Fibroblast of pulmonary artery (primary cell): ENCODE measurements around the gene TNS4.
A peak's percentile ranks its signal among the peaks of the same experiment; 100 is the strongest.

Source experiments
- DNase-seq: peaks from one replicate; pipeline ENCODE4 v3.0.0-alpha.2; 2010; ENCODE audit warnings: low read depth
- H3K4me3 ChIP-seq: replicated peaks from 2 replicates; pipeline ENCODE4 v1.5.1; 2011; ENCODE audit warnings: low read depth, mild to moderate bottlenecking, control low read depth, low read length, moderate library complexity
- CTCF ChIP-seq: IDR thresholded peaks from 2 replicates; pipeline ENCODE4 v1.5.1; 2011; ENCODE audit warnings: mild to moderate bottlenecking, control low read depth, low read length, inconsistent platforms; ENCODE audit errors: missing control alignments

The TNS4 gene

GRCh38 chr17:40545660-40546059 is 44.2 kb upstream of the TNS4 start:
- DNase-seq = no peak
- TF ChIP-seq CTCF = no peak
- H3K4me3 ChIP-seq = no peak overlapping the region

- no peak for TF ChIP-seq CTCF
- H3K4me3 ChIP-seq = no peak overlapping the region
- peak; percentile 99 for DNase-seq
Measured at GRCh38 chr17:40542558-40543411, 41.4 kb upstream of the TNS4 start.

DNA sequence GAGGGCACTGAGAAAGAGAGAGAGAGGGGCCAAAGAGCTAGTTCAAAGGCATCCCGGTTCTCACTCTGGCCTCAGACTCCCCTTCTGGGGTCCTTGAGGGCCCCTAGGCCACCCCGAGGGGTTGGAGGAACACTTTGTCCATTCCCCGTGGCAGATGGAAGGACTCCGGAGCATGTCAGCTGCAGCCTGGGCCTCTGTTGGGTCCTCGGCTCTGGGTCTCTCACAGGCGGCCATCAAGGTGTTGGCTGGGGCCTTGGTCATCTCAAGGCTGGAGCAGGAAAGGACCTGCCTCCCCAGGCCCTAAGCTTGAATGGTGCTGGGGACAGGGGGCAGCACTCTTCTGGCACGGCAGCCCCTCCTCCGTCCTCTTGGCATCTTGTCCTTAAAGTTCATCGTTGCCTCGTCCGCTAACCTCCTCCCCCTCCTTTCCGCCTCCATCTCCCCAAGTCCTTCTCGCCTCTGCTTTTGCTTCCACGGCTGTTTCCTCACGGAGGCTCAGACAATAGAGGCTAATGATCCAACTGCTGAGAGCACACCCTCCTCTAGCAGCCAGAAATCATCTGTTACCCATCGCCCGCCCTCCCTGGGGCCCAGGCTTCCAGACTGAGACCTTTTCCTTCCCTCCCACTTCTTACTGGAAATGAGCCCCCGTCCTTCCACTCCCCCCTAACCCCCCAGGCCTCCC is 40.6 kb upstream of the TNS4 start:
- DNase-seq = no peak
- no peak overlapping the region for H3K4me3 ChIP-seq
- TF ChIP-seq CTCF = no peak

DNA sequence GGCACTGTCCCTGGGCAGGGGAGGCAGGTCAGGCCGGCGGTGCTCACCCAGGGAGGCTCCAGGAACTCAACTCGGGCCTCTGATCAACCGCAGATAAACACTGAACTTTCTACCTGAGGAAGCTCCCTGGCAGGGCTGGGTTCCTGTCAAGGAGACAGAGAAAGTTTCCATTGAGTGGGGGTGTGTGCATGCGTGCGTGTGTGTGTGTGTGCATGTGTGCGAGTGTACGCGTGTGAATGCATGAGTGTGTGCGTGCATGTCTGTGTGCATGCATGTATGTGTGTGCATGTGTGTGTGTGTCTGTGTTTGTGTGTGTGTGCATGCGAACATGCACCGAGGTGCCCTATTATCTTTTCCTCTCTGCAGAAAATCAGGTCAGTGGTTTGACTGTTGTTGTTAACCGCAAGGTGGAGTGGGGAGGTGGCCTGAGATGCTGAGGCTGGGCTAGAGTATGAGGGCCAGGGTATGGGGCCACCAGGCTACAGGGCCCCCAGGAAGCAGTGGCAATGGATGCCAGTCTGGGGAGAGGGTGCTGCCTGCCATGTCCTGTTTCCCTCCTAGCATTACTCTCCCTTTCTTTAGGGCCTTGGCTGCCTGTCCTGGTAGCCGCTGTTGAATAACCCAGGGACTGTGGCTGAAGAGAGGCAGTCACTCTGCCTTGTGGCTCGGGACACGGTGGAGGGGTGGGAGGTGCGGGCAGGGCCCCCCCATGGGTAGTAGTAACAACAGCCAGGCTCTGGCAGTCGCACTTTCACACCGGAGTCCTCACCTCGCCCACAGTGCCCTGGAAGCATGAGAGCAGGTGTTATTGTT is 39.8 kb upstream of the TNS4 start:
- H3K4me3 ChIP-seq = no peak overlapping the region
- DNase-seq = no peak
- no peak for TF ChIP-seq CTCF

GRCh38 chr17:40540448-40540847 is 39.0 kb upstream of the TNS4 start:
- no peak for TF ChIP-seq CTCF
- H3K4me3 ChIP-seq = no peak overlapping the region
- no peak for DNase-seq

DNA sequence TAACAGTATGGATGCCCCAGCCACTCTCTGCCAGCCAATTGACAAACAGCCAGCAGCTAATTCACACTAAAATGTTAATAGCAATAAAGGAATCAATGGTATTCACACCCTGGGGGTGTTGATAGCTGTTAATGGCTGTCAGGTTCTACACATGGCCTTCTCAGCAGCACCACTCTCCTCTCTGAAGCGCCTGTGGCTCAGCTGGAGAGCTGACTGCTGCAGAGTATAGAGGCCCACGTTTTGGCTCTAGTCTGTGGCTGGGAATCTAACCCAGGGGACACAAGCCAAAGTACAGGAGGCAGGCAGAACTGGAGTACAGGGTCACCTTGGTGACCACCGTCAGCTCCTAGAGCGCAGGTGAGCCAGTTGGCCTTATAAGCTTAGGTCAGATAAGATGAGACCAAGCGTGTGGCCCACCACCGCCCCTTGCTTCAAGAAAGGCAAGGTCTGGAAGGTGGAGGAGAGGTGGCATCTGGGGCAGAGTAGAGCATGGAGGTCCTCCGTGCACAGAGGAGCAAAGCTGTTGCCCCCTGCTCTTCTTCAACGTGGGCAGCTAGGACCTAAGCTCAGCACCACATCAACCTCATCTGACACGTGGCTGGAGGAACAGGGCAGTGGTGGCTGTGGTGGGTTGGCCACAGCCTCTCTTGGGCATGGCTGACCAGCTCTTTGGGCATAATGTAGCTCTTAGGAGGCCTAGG is 38.4 kb upstream of the TNS4 start:
- H3K4me3 ChIP-seq = no peak overlapping the region
- no peak for TF ChIP-seq CTCF
- no peak for DNase-seq
